IMR-90 (cell line): Measurements from ENCODE around the gene MTHFD2L. TPM values are rescaled to one million over a fixed set of nuclear protein-coding genes. Genes with fewer than 3 reads are reported as not detected.

Experiments
- ATAC-seq: fragments of 200-7000 bp; cut with Tn5 transposase; 2 replicates; pipeline ENCODE4 v1.9.1; 2020; ENCODE audit warnings: low read depth, mild to moderate bottlenecking, moderate library complexity
- BruUV-seq: library from RNA; stranded (reverse); fragments of 400-500 nt; replicated peaks from 2 replicates; lab custom pipeline; 2021; lab: Mats Ljungman, UMichigan
- CTCF ChIA-PET: fragments of 300-600 bp; formaldehyde crosslinking; extraction: SDS; loops from one replicate; lab custom pipeline; 2021; ENCODE audit warnings: antibody characterized with exemption; lab: Yijun Ruan, JAX
- POLR2A ChIA-PET: fragments of 300-600 bp; sonication (Branson Sonifier 250); formaldehyde crosslinking; loops from one replicate; lab custom pipeline; 2022; ENCODE audit warnings: antibody characterized with exemption; ENCODE audit not compliant: unreplicated experiment; lab: Charles Lee
- DNase-seq: peaks from one replicate; pipeline ENCODE4 v3.0.0; 2013
- H2AFZ ChIP-seq: replicated peaks from 2 replicates; pipeline ENCODE3; 2013; ENCODE audit warnings: low read length, mild to moderate bottlenecking; ENCODE audit not compliant: poor library complexity
- H2AK5ac ChIP-seq: 2 replicates; pipeline ENCODE4 v1.6.1; 2013; ENCODE audit warnings: low read depth, low read length, inconsistent platforms
- H2AK9ac ChIP-seq: replicated peaks from 2 replicates; pipeline ENCODE3; 2013; ENCODE audit warnings: mild to moderate bottlenecking, low read depth, low read length, moderate library complexity; ENCODE audit not compliant: poor library complexity
- H2BK120ac ChIP-seq: 2 replicates; pipeline ENCODE4 v1.6.1; 2013; ENCODE audit warnings: low read depth, low read length, inconsistent platforms
- H2BK15ac ChIP-seq: 3 replicates; pipeline ENCODE4 v1.6.1; 2013; ENCODE audit warnings: low read depth, low read length, inconsistent platforms
- H2BK20ac ChIP-seq: 2 replicates; pipeline ENCODE4 v1.6.1; 2013; ENCODE audit warnings: low read depth, mild to moderate bottlenecking, inconsistent platforms, low read length, moderate library complexity
- H2BK5ac ChIP-seq: 2 replicates; pipeline ENCODE4 v1.6.1; 2013; ENCODE audit warnings: mild to moderate bottlenecking, low read depth, low read length, inconsistent platforms; ENCODE audit not compliant: poor library complexity, severe bottlenecking
- H3K14ac ChIP-seq: replicated peaks from 2 replicates; pipeline ENCODE4 v1.6.1; 2013; ENCODE audit warnings: low read depth, low read length, inconsistent platforms
- H3K18ac ChIP-seq: 2 replicates; pipeline ENCODE4 v1.6.1; 2013; ENCODE audit warnings: low read depth, low read length, control low read depth
- H3K23ac ChIP-seq: 2 replicates; pipeline ENCODE4 v1.6.1; 2013; ENCODE audit warnings: low read depth, low read length, inconsistent platforms
- H3K27ac ChIP-seq: 2 replicates; pipeline ENCODE4 v1.5.1; 2013; ENCODE audit warnings: mild to moderate bottlenecking, control low read depth, low read length; ENCODE audit not compliant: insufficient read depth
- H3K27me3 ChIP-seq: 2 replicates; pipeline ENCODE4 v1.6.1; 2013; ENCODE audit warnings: low read length; ENCODE audit not compliant: control insufficient read depth, insufficient read depth
- H3K36me3 ChIP-seq: 2 replicates; pipeline ENCODE4 v1.6.1; 2013; ENCODE audit warnings: low read length, mixed read lengths; ENCODE audit not compliant: control insufficient read depth, insufficient read depth
- H3K4ac ChIP-seq: 2 replicates; pipeline ENCODE4 v1.6.1; 2013; ENCODE audit warnings: low read depth, low read length, inconsistent platforms
- H3K4me1 ChIP-seq: 2 replicates; pipeline ENCODE4 v1.6.1; 2013; ENCODE audit warnings: low read length, mixed read lengths; ENCODE audit not compliant: control insufficient read depth, insufficient read depth
- H3K4me2 ChIP-seq: 2 replicates; pipeline ENCODE4 v1.6.1; 2013; ENCODE audit warnings: low read depth, mild to moderate bottlenecking, control low read depth, low read length, moderate library complexity
- H3K4me3 ChIP-seq: 2 replicates; pipeline ENCODE4 v1.5.1; 2013; ENCODE audit warnings: low read depth, mild to moderate bottlenecking, control low read depth, low read length, moderate library complexity; ENCODE audit not compliant: insufficient read depth
- H3K56ac ChIP-seq: 2 replicates; pipeline ENCODE4 v1.6.1; 2013; ENCODE audit warnings: low read length, inconsistent platforms; ENCODE audit not compliant: insufficient read depth; ENCODE audit errors: extremely low read depth
- H3K79me1 ChIP-seq, 2 experiments: 2 replicates each; pipeline ENCODE4 v1.6.1; 2013; ENCODE audit warnings: low read length in 2 of 2, inconsistent platforms in 1 of 2, low read depth in 1 of 2
- H3K9ac ChIP-seq: 2 replicates; pipeline ENCODE4 v1.6.1; 2013; ENCODE audit warnings: low read depth, low read length, control low read depth
- H3K9me1 ChIP-seq: 2 replicates; pipeline ENCODE4 v1.6.1; 2013; ENCODE audit warnings: low read length, inconsistent platforms; ENCODE audit not compliant: insufficient read depth
- H3K9me3 ChIP-seq: 2 replicates; pipeline ENCODE4 v1.6.1; 2013; ENCODE audit warnings: low read length; ENCODE audit not compliant: control insufficient read depth, insufficient read depth
- H4K20me1 ChIP-seq: 2 replicates; pipeline ENCODE4 v1.6.1; 2013; ENCODE audit warnings: low read length, inconsistent platforms; ENCODE audit not compliant: insufficient read depth
- H4K5ac ChIP-seq: 2 replicates; pipeline ENCODE4 v1.6.1; 2013; ENCODE audit warnings: mild to moderate bottlenecking, low read depth, low read length, control low read depth
- H4K8ac ChIP-seq, 2 experiments: 2 replicates each; pipeline ENCODE4 v1.6.1; 2013; ENCODE audit warnings: low read depth in 2 of 2, low read length in 2 of 2, control low read depth in 1 of 2, inconsistent platforms in 1 of 2
- H4K91ac ChIP-seq: 2 replicates; pipeline ENCODE4 v1.6.1; 2013; ENCODE audit warnings: low read depth, low read length, inconsistent platforms; ENCODE audit not compliant: insufficient read depth
- BHLHE40 ChIP-seq: fragments of 150-350 bp; IDR thresholded peaks from 2 replicates; pipeline ENCODE4 v1.6.1; 2016; ENCODE audit warnings: mild to moderate bottlenecking, low read depth, low read length
- CHD1 ChIP-seq: IDR thresholded peaks from 2 replicates; pipeline ENCODE4 v1.6.1; 2012; ENCODE audit warnings: low read depth, low read length, improper control_type of control experiment
- FOS ChIP-seq: fragments of 150-350 bp; IDR thresholded peaks from 2 replicates; pipeline ENCODE4 v1.6.1; 2016; ENCODE audit warnings: low read depth, low read length
- RAD21 ChIP-seq: IDR thresholded peaks from 2 replicates; pipeline ENCODE4 v1.6.1; 2012; ENCODE audit warnings: low read length, improper control_type of control experiment
- WGBS, 2 experiments: methylation state at CpG; one replicate each; pipeline versions ENCODE4 v1.1.5 to v1.1.7; 2013; ENCODE audit warnings: missing lambda C conversion rate in 2 of 2; ENCODE audit not compliant: insufficient read length in 1 of 2; ENCODE audit errors: extremely low coverage in 2 of 2; 5-methylcytosine and 5-hydroxymethylcytosine counted together
- dilution Hi-C: fragments of 300-500 bp; cut with HindIII; formaldehyde crosslinking; loops from one replicate; pipeline ENCODE4 v1.14.3; 2018; ENCODE audit warnings: low sequenced_read_pairs; ENCODE audit not compliant: unreplicated experiment
- in situ Hi-C: fragments of 300-500 bp; cut with MboI; formaldehyde crosslinking; loops from 3 replicates; pipeline ENCODE4 v1.14.3; 2019; ENCODE audit warnings: low sequenced_read_pairs, inconsistent platforms, mixed read lengths
- intact Hi-C: fragments of 100-400 bp; cut with micrococcal nuclease; formaldehyde crosslinking; loops from 2 replicates; pipeline ENCODE4 v1.10.0; 2022
- polyA plus RNA-seq, 3 experiments: library from polyadenylated mRNA; depleted of rRNA; stranded (reverse); fragments of >200 nt; gene quantifications; 2 replicates each; pipeline ENCODE4 v1.2.3, GENCODE V29; 2012; ENCODE audit warnings: low replicate concordance in 1 of 3
- total RNA-seq: library from RNA; depleted of rRNA; stranded (reverse); fragments of >200 nt; gene quantifications from 2 replicates; pipeline ENCODE4 v1.2.3, GENCODE V29; 2012

MTHFD2L gene
- total and polyA plus RNA-seq, 2 of the 4 experiments (the other 2 are of a cell fraction), result 2.8 to 4.3 TPM

- no peak for TF ChIP-seq RAD21
- TF ChIP-seq FOS, result peak; percentile 80
- TF ChIP-seq CHD1, result no peak
- TF ChIP-seq BHLHE40, result peak; percentile 24; the same call in 1 of the 2 replicates
- peak overlapping the region; percentile 66; the same call in 1 of the 2 replicates for H2BK20ac ChIP-seq
- in situ Hi-C loops, result loop anchor here (10.0 to 25.0 kb wide), 2 partner anchors 449 to 802 kb away; no protein-coding TSS in a partner anchor
These were observed 43.7 kb upstream of the MTHFD2L start for GRCh38 chr4:74114234-74114633.

More at GRCh38 chr4:74114234-74114633, 43.7 kb upstream of the MTHFD2L start:
- Histone ChIP-seq H3K9ac (no peak overlapping the region), H4K5ac (no peak overlapping the region), H3K36me3 (no peaks in the 10 kb centered on the region), H2BK15ac (peak overlapping the region; percentile 59; the same call in 2 of the 3 replicates), H2AFZ (peak overlapping the region; percentile 38), H3K4me2 (no peak overlapping the region), H3K4ac (peak overlapping the region; percentile 30; the same call in 1 of the 2 replicates), H3K4me1 (peaks cover 11% of the 10 kb centered on the region), H3K79me1 (no peaks in the 10 kb centered on the region), H2AK9ac (no peak overlapping the region), H4K91ac (peak overlapping the region; percentile 5; the same call in 1 of the 2 replicates), H3K56ac (no peak overlapping the region; the same call in 1 of the 2 replicates), H3K27ac (no peak overlapping the region), H2AK5ac (peak overlapping the region; percentile 37; the same call in 1 of the 2 replicates), H3K18ac (no peak overlapping the region; the same call in 1 of the 2 replicates), H2BK5ac (no peak overlapping the region), H3K14ac (peak overlapping the region; percentile 43; the same call in 1 of the 2 replicates), H3K9me3 (no peaks in the 10 kb centered on the region), H3K4me3 (no peak overlapping the region), H3K9me1 (peaks cover 2% of the 10 kb centered on the region; the same call in 1 of the 2 replicates), H3K27me3 (no peaks in the 10 kb centered on the region), H2BK120ac (peak overlapping the region; percentile 39; the same call in 1 of the 2 replicates), H3K23ac (no peak overlapping the region), H4K20me1 (peaks cover 2% of the 10 kb centered on the region; the same call in 1 of the 2 replicates), H4K8ac (peak overlapping the region in 1 of 2 experiments; percentile 45; a peak in 1 of 4 replicates)
- peak; percentile 27; the same call in 1 of the 2 replicates for ATAC-seq
- CTCF ChIA-PET, result interaction anchor here (2.5 kb wide), 1 partner anchor 19 kb away, joined by 8 read pairs; no protein-coding TSS in a partner anchor
- no TSS peak for BruUV-seq
- dilution Hi-C loops (no loop called here), intact Hi-C loops (no loop called here)
- no CpG with 5 or more reads among the region's 1 CpG for WGBS, 2 experiments
- POLR2A ChIA-PET, result no interaction called here
- peak; percentile 89 for DNase-seq
